ENCODE data around the gene SLC20A1. TPM values are rescaled to one million over a fixed set of nuclear protein-coding genes. Genes with fewer than 3 reads are reported as not detected.

The SLC20A1 gene
- total and polyA plus RNA-seq, 2 of the 4 experiments (the other 2 are of a cell fraction) = 93.6 to 94.1 TPM

- CTCF ChIA-PET = no interaction called here
- ATAC-seq (ENCODE audit: low read depth) (no peak), DNase-seq (no peak)
- Histone ChIP-seq H4K5ac (ENCODE audit: low read depth, low read length) (no peak overlapping the region), H2BK15ac (ENCODE audit: low read depth, low read length) (no peak overlapping the region), H3K79me1 (ENCODE audit: low read depth in 1 of 2, low read length in 2 of 2) (no peaks in the 10 kb centered on the region), H3K14ac (replicated peaks; ENCODE audit: low read depth, low read length) (no peak overlapping the region), H3K27me3 (ENCODE audit: control insufficient read depth, insufficient read depth, low read length) (peaks cover 3% of the 10 kb centered on the region; the same call in 1 of the 2 replicates), H3K4me1 (ENCODE audit: control insufficient read depth, insufficient read depth, low read length) (peaks cover 10% of the 10 kb centered on the region), H3K9me3 (ENCODE audit: control insufficient read depth, insufficient read depth, low read length) (no peaks in the 10 kb centered on the region), H4K20me1 (ENCODE audit: insufficient read depth, low read length) (no peaks in the 10 kb centered on the region), H3K4me3 (ENCODE audit: insufficient read depth, low read depth, low read length) (no peak overlapping the region), H4K8ac (ENCODE audit: low read depth in 2 of 2, low read length in 2 of 2) (no peak overlapping the region), H2BK5ac (ENCODE audit: low read depth, low read length, poor library complexity, severe bottlenecking) (no peak overlapping the region), H2AK9ac (replicated peaks; ENCODE audit: low read depth, low read length, poor library complexity) (no peak overlapping the region), H3K18ac (ENCODE audit: low read depth, low read length) (no peak overlapping the region), H2BK120ac (ENCODE audit: low read depth, low read length) (no peak overlapping the region), H3K56ac (ENCODE audit: extremely low read depth, insufficient read depth, low read length) (no peak overlapping the region), H3K36me3 (ENCODE audit: control insufficient read depth, insufficient read depth, low read length) (no peaks in the 10 kb centered on the region), H2AFZ (replicated peaks; ENCODE audit: low read length, poor library complexity) (no peak overlapping the region), H4K91ac (ENCODE audit: insufficient read depth, low read depth, low read length) (no peak overlapping the region), H3K4ac (ENCODE audit: low read depth, low read length) (no peak overlapping the region), H3K27ac (ENCODE audit: insufficient read depth, low read length) (no peak overlapping the region), H3K4me2 (ENCODE audit: low read depth, low read length) (no peak overlapping the region), H2BK20ac (ENCODE audit: low read depth, low read length) (no peak overlapping the region), H2AK5ac (ENCODE audit: low read depth, low read length) (no peak overlapping the region), H3K9ac (ENCODE audit: low read depth, low read length) (no peak overlapping the region), H3K9me1 (ENCODE audit: insufficient read depth, low read length) (peaks cover 7% of the 10 kb centered on the region), H3K23ac (ENCODE audit: low read depth, low read length) (no peak overlapping the region)
- in situ Hi-C loops (cut with MboI; ENCODE audit: low sequenced_read_pairs) (no loop called here), dilution Hi-C loops (cut with HindIII; ENCODE audit: low sequenced_read_pairs, unreplicated experiment) (no loop called here), intact Hi-C loops (cut with micrococcal nuclease) (no loop called here)
- WGBS, 2 experiments (ENCODE audit: extremely low coverage in 2 of 2, insufficient read length in 1 of 2) = 65% methylated on average over 4 of the region's 9 CpGs; no CpG with 5 or more reads in 1 of the 2 experiments
- no peak for TF ChIP-seq CTCF (conservative IDR thresholded peaks at IDR 0.05; ENCODE audit: low read depth, low read length)
- TF ChIP-seq ELK1 (IDR thresholded peaks at IDR 0.05; ENCODE audit: borderline replicate concordance, low read depth, low read length) = no peak
- TF ChIP-seq RAD21 (IDR thresholded peaks at IDR 0.05; ENCODE audit: low read length) = no peak
- no TSS peak for BruUV-seq (replicated peaks)
- POLR2A ChIA-PET (ENCODE audit: unreplicated experiment) = no interaction called here
Measured at GRCh38 chr2:112710956-112711750, 65.4 kb downstream of the SLC20A1 start.
